A549 (cell line): ENCODE data around the gene INPP5A.

Experiments
- BHLHE40 ChIP-seq: IDR thresholded peaks from 2 replicates; pipeline ENCODE4 v1.6.1; 2012; ENCODE audit warnings: low read depth, low read length, inconsistent platforms
- CTCF ChIP-seq: fragments of >200 bp; sonication (Bioruptor Twin); formaldehyde crosslinking; IDR thresholded peaks from 3 replicates; pipeline ENCODE4 v1.5.1; 2016
- POLR2A ChIP-seq: IDR thresholded peaks from 2 replicates; pipeline ENCODE4 v1.6.1; 2012; ENCODE audit warnings: mild to moderate bottlenecking, low read length
- RAD21 ChIP-seq, 2 experiments: fragments of >200 bp in 1 of 2; sonication (Bioruptor Twin) in 1 of 2; formaldehyde crosslinking in 1 of 2; IDR thresholded peaks in 1 of 2; conservative IDR thresholded peaks in 1 of 2; 2 replicates in 1 of 2; 3 replicates in 1 of 2; pipeline ENCODE4 v1.6.1; 2012 to 2018; ENCODE audit warnings: inconsistent platforms in 1 of 2
- TF ChIP-seq, protein P1 (sequence below): fragments of 450-650 bp; IDR thresholded peaks from 2 replicates; pipeline ENCODE4 v1.6.1; 2014; ENCODE audit warnings: antibody characterized with exemption

DNA sequence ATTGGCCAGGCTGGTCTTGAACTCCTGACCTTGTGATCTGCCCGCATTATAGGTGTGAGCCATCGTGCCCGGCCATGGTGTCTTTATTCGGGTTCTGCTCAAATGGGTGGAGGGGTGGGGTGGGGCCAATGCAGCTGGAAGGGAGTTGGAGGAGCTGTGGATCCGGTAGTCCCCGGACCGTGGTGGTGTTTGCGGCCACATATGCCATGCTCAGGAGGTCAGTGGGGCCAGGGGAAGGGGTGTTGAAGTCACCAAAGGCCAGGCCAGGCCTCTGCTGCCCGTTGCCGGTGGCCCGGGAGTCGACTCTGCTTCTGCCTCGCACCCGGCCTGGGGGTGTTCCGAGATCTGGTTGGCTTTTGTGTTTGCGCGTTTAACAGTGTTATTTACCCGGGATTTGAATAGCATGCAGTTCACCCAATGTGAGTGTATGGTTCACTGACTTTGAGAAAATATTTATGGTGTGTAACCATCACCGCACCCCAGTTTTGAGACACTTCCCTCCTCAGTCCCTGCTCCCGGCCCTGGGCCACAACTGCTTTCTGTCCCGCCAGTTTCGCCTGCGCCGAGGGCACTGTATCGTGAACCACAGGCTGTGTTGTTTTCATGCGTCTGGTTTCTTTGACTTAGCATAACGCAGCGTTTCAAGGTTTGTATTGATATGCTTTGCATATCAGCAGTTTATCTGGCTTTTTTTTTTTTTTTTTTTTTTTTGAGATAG lies 10.7 kb downstream of the INPP5A start:
- TF ChIP-seq BHLHE40, result no peak
- no peak for TF ChIP-seq CTCF
- TF ChIP-seq RAD21 (conservative IDR thresholded peaks at IDR 0.05 in 1 of 2, IDR thresholded peaks at IDR 0.05 in 1 of 2), result no peak
- TF ChIP-seq POLR2A, result no peak
- TF ChIP-seq, protein P1, sequence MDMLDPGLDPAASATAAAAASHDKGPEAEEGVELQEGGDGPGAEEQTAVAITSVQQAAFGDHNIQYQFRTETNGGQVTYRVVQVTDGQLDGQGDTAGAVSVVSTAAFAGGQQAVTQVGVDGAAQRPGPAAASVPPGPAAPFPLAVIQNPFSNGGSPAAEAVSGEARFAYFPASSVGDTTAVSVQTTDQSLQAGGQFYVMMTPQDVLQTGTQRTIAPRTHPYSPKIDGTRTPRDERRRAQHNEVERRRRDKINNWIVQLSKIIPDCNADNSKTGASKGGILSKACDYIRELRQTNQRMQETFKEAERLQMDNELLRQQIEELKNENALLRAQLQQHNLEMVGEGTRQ, result no peak
